HepG2 (cell line): ENCODE measurements around the gene EWSR1.

ENCODE experiments used
- AKNA ChIP-seq: sonication (generic); formaldehyde crosslinking; IDR thresholded peaks from 2 replicates; pipeline ENCODE4 v1.4.0; 2020; ENCODE audit warnings: missing genetic modification reagents, borderline replicate concordance
- ATF1 ChIP-seq: IDR thresholded peaks from 2 replicates; pipeline ENCODE4 v1.6.1; 2016; ENCODE audit warnings: mild to moderate bottlenecking, control low read depth
- ETV5 ChIP-seq: IDR thresholded peaks from 2 replicates; pipeline ENCODE4 v1.6.1; 2018; ENCODE audit warnings: missing biosample characterization, missing genetic modification reagents, inconsistent platforms, borderline replicate concordance
- HDAC6 ChIP-seq: fragments of 200-600 bp; sonication (generic); IDR thresholded peaks from 2 replicates; pipeline ENCODE4 v1.7.0; 2017; ENCODE audit warnings: mild to moderate bottlenecking, antibody characterized with exemption, low read length, low read depth
- HNRNPLL ChIP-seq: fragments of 200-400 bp; formaldehyde crosslinking; IDR thresholded peaks from 2 replicates; pipeline ENCODE4 v1.6.1; 2017; ENCODE audit warnings: mild to moderate bottlenecking, low read depth, low read length; ENCODE audit not compliant: poor library complexity, severe bottlenecking
- MLXIP ChIP-seq: sonication (generic); formaldehyde crosslinking; IDR thresholded peaks from 2 replicates; pipeline ENCODE4 v1.9.0; 2021; ENCODE audit warnings: missing genetic modification reagents, borderline replicate concordance
- NR2F2 ChIP-seq: IDR thresholded peaks from 2 replicates; pipeline ENCODE4 v1.6.1; 2012; ENCODE audit warnings: low read depth, inconsistent platforms, borderline replicate concordance
- U2AF2 ChIP-seq: fragments of 200-400 bp; formaldehyde crosslinking; IDR thresholded peaks from 2 replicates; pipeline ENCODE4 v1.6.1; 2017; ENCODE audit warnings: low read depth, mild to moderate bottlenecking, low read length
- ZNF207 ChIP-seq: fragments of 450-650 bp; IDR thresholded peaks from 2 replicates; pipeline ENCODE4 v1.6.1; 2016; ENCODE audit warnings: antibody characterized with exemption, borderline replicate concordance
- ZNF275 ChIP-seq: sonication (generic); formaldehyde crosslinking; IDR thresholded peaks from 2 replicates; pipeline ENCODE4 v1.8.0; 2022; ENCODE audit warnings: missing genetic modification reagents, mild to moderate bottlenecking, inconsistent platforms, borderline replicate concordance
- ZNF512 ChIP-seq: sonication (generic); formaldehyde crosslinking; IDR thresholded peaks from 2 replicates; pipeline ENCODE4 v1.4.0; 2020; ENCODE audit warnings: mild to moderate bottlenecking, missing genetic modification reagents

GRCh38 chr22:29341056-29341848 is 73.2 kb downstream of the EWSR1 start:
- TF ChIP-seq ZNF275 (no peak), U2AF2 (no peak), ZNF207 (no peak), ETV5 (CRISPR knock-in tag) (no peak), HNRNPLL (no peak), HDAC6 (no peak), NR2F2 (no peak), AKNA (CRISPR knock-in tag) (no peak), MLXIP (no peak), ZNF512 (no peak), ATF1 (CRISPR knock-in tag) (no peak)
